HCT116 (cell line): ENCODE measurements around the gene ATP2B1.

ENCODE experiments used
- CEBPB ChIP-seq: IDR thresholded peaks from 2 replicates; pipeline ENCODE4 v1.6.1; 2012; ENCODE audit warnings: low read depth
- EGR1 ChIP-seq: IDR thresholded peaks from 2 replicates; pipeline ENCODE4 v1.6.1; 2012; ENCODE audit warnings: low read depth
- JUND ChIP-seq: IDR thresholded peaks from 2 replicates; pipeline ENCODE4 v1.6.1; 2012
- MAX ChIP-seq: IDR thresholded peaks from 2 replicates; pipeline ENCODE4 v1.6.1; 2012
- POLR2A ChIP-seq: IDR thresholded peaks from 2 replicates; pipeline ENCODE4 v1.7.0; 2011; ENCODE audit warnings: borderline replicate concordance; ENCODE audit not compliant: insufficient read depth, insufficient read length; ENCODE audit errors: extremely low read depth
- POLR2AphosphoS5 ChIP-seq: IDR thresholded peaks from 2 replicates; pipeline ENCODE4 v1.6.1; 2011; ENCODE audit warnings: mild to moderate bottlenecking, low read depth, low read length, moderate library complexity
- SIN3A ChIP-seq: IDR thresholded peaks from 2 replicates; pipeline ENCODE4 v1.6.1; 2012; ENCODE audit warnings: low read depth
- SP1 ChIP-seq: IDR thresholded peaks from 2 replicates; pipeline ENCODE4 v1.6.1; 2012; ENCODE audit warnings: low read depth
- ZNF274 ChIP-seq: fragments of 200-500 bp; sonication (Bioruptor generic); IDR thresholded peaks from 2 replicates; pipeline ENCODE4 v1.6.1; 2014; ENCODE audit warnings: mild to moderate bottlenecking, low read depth, low read length, inconsistent platforms
- TF ChIP-seq, protein P1 (sequence below), 3 experiments: fragments of 200-600 bp in 1 of 3; sonication (generic) in 1 of 3; IDR thresholded peaks in 2 of 3; conservative IDR thresholded peaks in 1 of 3; 2 replicates each; pipeline ENCODE4 v1.5.1; 2012 to 2017; ENCODE audit warnings: low read depth in 2 of 3, low read length in 2 of 3, antibody characterized with exemption in 1 of 3, borderline replicate concordance in 1 of 3, control low read depth in 1 of 3, mild to moderate bottlenecking in 1 of 3, mixed read lengths in 1 of 3, mixed run types in 1 of 3, moderate library complexity in 1 of 3; ENCODE audit not compliant: insufficient read depth in 1 of 3
- TF ChIP-seq, protein P2 (sequence below): IDR thresholded peaks from 2 replicates; pipeline ENCODE4 v1.6.1; 2012; ENCODE audit warnings: low read depth

- TF ChIP-seq CEBPB (no peak), JUND (no peak), POLR2A (no peak), SIN3A (no peak), ZNF274 (no peak), MAX (no peak), EGR1 (no peak), POLR2AphosphoS5 (no peak), SP1 (no peak)
- TF ChIP-seq, protein P1, sequence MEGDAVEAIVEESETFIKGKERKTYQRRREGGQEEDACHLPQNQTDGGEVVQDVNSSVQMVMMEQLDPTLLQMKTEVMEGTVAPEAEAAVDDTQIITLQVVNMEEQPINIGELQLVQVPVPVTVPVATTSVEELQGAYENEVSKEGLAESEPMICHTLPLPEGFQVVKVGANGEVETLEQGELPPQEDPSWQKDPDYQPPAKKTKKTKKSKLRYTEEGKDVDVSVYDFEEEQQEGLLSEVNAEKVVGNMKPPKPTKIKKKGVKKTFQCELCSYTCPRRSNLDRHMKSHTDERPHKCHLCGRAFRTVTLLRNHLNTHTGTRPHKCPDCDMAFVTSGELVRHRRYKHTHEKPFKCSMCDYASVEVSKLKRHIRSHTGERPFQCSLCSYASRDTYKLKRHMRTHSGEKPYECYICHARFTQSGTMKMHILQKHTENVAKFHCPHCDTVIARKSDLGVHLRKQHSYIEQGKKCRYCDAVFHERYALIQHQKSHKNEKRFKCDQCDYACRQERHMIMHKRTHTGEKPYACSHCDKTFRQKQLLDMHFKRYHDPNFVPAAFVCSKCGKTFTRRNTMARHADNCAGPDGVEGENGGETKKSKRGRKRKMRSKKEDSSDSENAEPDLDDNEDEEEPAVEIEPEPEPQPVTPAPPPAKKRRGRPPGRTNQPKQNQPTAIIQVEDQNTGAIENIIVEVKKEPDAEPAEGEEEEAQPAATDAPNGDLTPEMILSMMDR (IDR thresholded peaks at IDR 0.05 in 2 of 3, conservative IDR thresholded peaks at IDR 0.05 in 1 of 3; ENCODE audit: borderline replicate concordance in 1 of 3, insufficient read depth in 1 of 3, low read depth in 2 of 3, low read length in 2 of 3), result no peak
- TF ChIP-seq, protein P2, sequence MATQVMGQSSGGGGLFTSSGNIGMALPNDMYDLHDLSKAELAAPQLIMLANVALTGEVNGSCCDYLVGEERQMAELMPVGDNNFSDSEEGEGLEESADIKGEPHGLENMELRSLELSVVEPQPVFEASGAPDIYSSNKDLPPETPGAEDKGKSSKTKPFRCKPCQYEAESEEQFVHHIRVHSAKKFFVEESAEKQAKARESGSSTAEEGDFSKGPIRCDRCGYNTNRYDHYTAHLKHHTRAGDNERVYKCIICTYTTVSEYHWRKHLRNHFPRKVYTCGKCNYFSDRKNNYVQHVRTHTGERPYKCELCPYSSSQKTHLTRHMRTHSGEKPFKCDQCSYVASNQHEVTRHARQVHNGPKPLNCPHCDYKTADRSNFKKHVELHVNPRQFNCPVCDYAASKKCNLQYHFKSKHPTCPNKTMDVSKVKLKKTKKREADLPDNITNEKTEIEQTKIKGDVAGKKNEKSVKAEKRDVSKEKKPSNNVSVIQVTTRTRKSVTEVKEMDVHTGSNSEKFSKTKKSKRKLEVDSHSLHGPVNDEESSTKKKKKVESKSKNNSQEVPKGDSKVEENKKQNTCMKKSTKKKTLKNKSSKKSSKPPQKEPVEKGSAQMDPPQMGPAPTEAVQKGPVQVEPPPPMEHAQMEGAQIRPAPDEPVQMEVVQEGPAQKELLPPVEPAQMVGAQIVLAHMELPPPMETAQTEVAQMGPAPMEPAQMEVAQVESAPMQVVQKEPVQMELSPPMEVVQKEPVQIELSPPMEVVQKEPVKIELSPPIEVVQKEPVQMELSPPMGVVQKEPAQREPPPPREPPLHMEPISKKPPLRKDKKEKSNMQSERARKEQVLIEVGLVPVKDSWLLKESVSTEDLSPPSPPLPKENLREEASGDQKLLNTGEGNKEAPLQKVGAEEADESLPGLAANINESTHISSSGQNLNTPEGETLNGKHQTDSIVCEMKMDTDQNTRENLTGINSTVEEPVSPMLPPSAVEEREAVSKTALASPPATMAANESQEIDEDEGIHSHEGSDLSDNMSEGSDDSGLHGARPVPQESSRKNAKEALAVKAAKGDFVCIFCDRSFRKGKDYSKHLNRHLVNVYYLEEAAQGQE, result no peak
Measured at GRCh38 chr12:89676930-89677329, 31.7 kb downstream of the ATP2B1 start.
